KBM-7 (cell line): ENCODE results near the gene FBLN2.
"Not testable (repeated sequence)": the region's sequence is repeated elsewhere in the genome, so short reads cannot be mapped to it uniquely, and the experiment has no call there.

Source experiments
- DNase-seq: peaks from one replicate; pipeline ENCODE4 v3.0.0-alpha.2; 2015
- in situ Hi-C: fragments of 300-500 bp; cut with MboI; formaldehyde crosslinking; loops from 2 replicates; pipeline ENCODE4 v1.14.3; 2020; ENCODE audit warnings: low sequenced_read_pairs, low pct_unique_long_range_greater_than_20kb, mixed read lengths

The FBLN2 gene

DNA sequence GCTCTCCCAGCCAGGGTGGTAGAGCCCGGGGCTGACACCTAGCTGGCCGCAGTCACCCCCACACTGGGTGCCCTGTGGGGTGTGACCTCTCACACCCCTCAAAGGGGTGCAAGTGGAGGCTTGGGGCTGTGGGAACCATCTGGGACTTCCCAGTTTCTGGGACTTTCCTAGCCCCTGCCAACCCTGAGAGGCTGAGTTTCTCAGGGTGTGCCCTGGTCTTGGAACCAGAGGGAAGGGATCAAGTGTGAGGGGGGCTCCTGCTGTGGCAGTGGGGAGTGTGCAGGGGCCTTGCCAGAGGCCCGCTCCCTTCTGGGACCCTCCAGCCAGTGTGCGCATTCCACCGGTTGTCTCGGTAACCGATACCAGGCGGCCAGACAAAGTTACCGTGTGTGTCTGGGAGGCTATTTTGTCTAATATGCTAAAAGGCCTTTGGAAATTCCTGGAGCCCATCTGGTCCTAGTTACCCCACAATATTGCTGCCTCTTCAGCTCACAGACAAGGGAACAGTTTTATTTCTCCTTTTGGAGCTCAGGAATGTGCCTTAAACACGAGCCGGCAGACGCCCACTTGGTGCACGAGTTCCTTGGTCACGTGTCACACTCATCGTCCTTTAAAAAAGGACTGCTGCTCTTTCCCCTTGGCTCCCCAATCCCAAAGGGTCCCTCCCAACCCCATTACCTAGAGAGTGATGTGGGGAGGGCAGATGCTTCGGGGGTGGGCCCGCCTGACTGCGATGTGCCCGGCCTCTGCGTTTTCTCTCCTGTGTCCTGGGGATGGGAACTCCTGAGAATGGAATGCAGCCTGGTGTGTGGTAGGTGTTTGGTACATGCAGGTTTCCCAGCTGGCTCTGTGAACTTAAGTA, 35.6 kb upstream of the FBLN2 start:
- in situ Hi-C loops: no loop called here
- DNase-seq: no peak

DNA sequence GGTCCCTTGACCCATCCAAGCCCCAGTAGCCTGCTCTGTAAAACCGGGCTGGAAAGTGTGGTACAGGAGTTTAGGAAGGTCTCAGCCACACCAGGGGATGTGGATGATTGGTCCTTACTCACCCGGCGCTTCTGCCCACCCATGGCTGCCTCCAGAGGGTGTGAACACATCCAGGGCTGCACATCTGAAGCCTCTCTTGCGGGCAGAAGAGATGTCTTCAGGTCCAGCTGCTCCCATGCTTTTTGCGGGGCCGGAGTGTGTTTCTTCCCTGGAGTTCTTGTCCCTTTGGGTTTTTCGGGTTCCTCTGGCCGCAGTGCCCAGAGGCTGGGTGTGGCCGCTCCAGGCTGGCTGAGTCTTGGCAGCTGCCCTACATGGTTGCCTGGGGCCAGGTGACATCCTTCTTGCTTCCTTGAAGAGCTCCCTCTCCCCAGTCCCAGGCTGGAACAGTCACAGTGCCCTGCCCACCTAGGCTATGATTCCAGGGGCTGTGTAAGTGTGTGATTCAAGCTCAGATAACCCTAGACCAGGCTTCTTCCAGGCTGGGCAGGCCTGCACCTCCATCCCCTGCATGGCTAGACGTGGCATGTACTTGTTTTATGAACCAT, 34.9 kb upstream of the FBLN2 start:
- DNase-seq: no peak
- in situ Hi-C loops: no loop called here

DNA sequence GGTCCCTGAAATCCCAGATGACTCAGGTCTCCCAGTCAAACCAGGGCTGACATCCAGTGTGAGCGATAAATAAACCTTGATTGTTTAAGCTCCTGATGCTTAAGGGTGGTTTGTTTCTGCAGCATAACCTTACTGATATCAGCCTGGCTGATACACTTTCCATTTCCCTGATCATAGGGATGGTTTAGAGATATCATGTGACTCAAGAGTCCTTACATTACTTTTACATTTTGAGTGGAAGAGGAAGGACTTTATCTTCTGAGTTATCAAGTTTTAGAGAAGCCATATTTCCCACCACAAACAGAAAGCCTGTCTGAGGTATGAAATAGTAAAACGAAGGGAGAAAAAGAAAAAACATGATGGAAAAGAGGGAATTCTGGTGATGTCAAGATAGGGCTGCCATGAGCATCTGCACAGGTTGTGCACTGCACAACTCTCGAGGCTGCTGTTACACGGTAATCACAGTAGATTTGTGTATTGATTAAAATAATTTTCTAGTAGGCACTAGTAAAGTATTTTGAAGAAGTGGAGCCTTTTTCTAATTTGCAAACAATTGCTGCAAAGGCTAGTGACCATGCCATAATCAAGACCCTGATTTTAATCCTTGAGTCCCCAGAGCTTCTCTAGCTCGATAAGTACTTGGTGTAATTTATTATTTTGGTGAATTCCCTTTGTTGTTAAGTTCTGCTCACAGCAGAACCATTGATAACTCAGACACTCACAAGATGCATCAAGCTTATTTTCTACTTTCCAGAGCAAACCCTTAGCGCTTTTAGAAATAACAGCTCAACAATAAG, 34.1 kb upstream of the FBLN2 start:
- no peak for DNase-seq
- in situ Hi-C loops: no loop called here

DNA sequence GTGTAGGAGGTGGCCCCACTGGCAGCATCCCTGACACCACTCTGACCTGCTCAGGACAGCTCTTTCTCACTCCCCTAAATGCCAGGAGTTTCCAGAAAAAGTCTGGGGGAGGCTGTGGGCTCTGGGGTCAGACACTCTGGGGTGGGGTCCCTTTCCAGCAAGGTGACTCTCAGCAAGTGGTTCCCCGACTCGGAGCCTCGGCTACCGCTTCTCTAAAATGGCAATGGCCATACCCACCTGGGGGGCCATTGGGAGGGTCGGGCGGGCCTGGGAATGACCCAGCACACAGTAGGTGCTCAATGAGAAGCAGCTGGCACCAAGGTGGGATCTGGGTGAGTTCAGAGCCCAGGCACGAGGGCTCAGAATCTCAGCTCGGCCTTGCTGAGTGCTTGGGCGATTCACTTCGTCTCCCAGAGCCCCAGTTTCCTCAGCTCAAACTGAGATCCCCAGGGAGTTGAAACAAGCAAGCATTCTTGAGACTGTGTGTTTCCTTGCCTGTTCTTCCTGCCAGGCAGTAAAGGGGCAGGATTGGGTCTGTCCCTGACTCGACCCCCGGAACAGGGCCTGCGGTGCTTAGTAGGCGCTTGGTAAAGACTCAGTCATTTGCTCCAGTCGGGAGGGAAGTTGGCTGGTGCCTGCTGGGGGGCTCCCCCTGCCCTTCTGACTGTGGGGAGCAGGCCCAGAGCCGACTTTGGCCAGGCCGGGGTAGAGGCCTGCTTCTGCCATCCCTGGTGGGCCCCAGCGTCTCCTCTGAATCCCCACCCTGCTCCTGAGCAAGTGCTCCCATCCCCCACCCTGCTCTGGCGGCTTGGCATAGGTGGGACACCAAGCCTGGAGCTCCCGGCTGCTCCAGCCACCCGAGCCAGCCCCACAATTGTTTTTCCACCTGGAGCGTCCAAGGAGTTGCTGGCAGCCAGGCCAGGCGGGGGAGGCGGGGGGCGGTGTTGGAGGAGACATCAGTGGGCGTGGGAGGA, 32.9 kb upstream of the FBLN2 start:
- no peak for DNase-seq
- in situ Hi-C loops: no loop called here

DNA sequence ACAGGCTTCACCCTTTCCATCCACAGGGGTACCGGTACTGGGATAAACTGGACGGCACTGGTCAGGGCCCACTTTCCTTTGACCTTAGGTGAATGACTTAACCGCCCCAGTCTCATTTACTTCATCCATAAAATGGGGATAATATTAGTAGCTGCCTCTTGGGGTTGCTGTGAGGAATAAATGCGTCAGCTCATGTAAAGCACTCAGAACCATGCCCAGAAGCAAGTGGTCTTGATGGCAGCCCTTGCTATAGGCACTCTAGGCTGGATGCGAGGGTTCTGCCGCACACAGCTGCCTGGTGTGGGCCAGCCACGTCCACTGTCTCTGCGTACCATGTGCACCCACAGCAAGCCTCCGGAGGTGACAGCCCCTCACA, 32.2 kb upstream of the FBLN2 start:
- DNase-seq: no peak
- in situ Hi-C loops: no loop called here

DNA sequence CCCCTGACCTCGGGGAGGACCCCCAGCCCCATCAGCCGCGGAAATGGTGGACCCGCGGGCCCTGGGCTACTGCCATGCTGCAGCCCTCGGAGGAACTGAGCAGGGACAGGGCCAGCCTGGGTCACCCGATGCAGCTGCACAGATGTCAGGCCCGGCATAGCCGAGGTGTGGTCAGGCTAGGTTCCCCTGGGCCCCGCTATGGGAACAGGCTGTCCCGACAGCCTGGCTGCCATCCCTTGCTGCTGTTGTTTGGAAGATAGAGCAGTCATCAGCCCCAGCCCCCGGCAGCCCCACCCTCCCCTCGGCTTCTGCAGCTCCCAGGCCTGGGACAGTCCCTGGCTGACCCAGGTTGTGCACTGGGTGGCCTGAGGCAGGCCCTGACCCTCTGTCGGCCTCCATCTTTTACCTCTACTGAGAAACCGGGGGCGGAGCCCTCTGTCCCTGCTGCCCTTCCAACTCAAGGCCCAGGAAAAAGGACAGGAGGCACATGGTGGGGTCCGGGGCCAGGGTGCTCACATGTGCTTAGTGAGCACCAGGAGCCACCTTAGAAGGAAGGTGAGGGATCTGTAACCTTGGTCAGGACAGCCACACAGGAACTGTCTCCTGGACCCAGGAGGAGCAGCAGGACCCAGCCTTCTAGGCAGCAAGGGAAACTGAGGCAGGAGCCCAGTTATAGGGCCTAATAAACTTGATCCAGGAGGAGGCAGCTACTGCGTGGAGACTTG, 31.5 kb upstream of the FBLN2 start:
- in situ Hi-C loops: no loop called here
- DNase-seq: no peak

DNA sequence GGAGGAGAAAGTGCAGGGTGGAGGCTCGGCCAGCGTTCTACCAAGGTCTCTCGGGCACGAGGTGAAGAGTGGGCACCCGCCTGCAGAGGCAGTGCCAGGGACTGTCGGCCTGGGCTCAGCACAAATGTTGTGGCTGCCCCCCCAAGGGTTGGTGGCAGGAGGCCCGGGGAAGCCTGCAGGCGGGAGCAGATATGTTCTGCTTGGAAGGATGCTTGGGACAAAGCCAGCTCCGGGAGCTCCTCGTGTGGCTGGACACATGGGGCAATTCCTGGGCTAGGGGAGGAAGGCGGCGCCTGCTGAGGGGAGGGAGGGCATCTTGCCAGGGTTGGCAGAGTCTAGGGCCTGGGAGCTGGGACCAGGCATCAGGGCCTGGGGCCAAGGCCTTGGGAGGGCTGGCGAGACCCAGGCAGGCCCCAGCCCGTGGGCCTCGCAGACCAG, 30.4 kb upstream of the FBLN2 start:
- in situ Hi-C loops: no loop called here
- no peak for DNase-seq

DNA sequence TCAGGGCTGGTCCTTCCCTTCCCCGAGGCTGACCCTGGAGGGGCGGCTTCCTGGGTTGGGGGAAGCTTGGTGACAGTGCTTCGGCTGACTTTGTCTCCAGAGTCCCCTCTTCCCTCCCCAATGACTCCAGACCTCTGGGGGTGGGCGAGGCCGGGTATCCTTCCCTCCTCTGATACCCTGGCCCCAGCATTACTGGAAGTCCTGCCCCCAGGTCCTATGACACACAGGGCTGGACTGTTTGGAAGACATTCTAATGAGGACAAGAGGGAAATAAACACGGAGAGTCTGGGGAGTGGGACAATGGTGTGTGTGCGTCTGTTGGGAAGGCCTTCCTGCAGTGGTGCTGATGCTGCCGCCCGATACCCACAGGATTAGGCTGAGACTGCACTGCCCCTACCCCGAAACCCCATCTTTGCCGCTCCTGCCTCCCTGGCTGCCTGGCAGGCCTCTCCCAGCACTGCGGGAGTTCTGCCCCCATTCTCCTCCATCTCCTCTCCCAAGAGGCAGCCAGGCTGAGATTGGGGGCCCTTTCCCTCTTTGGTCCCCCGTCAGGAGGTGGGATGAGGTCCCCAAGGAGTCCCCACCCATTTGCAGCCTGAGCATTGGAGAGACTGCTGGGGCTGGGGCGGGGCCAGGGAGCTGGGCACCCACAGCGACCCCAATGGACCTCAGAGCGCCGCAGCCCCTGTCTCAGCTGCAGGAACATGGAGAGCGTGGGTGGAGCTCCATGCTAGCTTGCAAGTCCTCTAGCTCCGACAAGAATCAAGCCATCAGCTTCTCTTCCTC, 29.7 kb upstream of the FBLN2 start:
- DNase-seq: no peak
- in situ Hi-C loops: no loop called here

DNA sequence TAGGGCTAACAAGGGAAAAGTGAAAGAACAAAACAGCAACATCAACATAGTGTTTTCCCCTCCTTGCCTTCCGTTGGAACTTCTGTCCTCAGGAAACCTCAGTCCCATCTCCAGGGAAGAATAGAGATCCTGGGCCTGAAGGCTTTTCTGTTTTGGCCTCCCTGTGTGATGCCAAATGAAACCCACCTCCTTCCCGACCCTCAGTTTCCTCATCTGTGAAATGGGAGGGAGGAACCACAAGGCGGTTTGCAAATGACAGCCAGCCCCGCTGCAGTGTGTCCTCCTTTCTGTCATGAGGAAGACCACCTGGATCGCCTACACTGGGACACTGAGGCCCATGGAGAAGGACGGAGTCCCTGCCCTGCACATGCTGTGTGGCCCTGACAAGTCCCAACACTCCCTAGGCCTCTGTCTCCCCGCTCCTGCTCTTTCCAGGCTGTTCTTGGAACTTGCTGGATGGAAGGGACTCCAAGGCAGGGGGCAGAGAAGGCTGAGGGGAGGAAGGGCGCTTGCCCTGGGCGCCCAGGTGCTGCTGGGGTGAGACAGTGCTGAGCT, 28.5 kb upstream of the FBLN2 start:
- DNase-seq: no peak
- in situ Hi-C loops: no loop called here

DNA sequence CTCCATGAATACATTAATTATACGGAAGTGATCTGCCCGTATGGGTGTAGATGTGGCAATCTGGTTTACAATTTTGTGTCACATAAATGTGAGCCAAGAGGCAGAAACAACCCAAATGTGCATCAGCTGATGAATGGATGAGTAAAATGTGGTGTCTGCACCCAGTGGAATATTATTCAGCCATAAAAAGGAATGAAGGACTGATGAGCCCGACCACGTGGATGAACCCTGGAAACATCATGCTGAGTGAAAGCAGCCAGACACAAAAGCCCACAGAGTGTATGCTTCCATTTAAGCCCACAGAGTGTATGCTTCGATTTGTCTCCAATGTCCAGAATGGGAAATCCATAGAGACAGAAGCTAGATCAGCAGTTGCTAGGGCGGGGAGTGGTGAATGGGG, 27.6 kb upstream of the FBLN2 start:
- DNase-seq: no peak
- in situ Hi-C loops: no loop called here

DNA sequence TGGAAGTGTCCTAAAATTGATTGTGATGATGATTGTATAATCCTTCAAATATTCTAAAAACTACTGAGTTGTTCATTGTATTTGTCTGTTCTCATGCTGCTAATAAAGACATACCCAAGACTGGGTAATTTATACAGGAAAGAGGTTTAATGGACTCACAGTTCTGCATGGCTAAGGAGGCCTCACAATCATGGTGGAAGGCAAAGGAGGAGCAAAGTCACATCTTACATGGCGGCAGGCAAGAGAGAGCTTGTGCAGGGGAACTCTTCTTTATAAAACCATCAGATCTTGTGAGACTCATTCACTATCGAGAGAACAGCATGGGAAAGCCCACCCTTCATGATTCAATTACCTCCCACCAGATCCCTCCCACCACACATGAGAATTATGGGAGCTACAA, 27.2 kb upstream of the FBLN2 start:
- DNase-seq, in situ Hi-C loops: not testable (repeated sequence)

DNA sequence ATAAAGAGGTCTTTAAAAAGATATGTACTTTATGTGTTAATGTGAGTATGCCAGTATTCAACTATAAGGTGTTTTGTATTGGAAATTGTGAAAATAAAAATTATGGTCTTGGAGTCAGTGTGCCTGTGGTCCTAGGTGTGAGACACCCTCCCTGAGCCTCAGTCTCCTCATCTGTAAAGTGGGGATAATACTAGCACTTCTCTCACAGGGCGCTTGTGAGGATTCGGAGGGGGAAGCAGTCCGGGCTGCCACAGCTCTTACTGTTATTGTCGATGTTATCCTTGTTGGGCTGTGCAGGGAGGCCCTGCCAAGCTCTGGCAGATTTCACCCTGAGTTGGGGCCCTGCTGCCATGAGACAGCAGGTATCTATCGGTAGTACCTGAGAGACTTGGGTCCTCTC, 26.7 kb upstream of the FBLN2 start:
- in situ Hi-C loops: no loop called here
- no peak for DNase-seq

DNA sequence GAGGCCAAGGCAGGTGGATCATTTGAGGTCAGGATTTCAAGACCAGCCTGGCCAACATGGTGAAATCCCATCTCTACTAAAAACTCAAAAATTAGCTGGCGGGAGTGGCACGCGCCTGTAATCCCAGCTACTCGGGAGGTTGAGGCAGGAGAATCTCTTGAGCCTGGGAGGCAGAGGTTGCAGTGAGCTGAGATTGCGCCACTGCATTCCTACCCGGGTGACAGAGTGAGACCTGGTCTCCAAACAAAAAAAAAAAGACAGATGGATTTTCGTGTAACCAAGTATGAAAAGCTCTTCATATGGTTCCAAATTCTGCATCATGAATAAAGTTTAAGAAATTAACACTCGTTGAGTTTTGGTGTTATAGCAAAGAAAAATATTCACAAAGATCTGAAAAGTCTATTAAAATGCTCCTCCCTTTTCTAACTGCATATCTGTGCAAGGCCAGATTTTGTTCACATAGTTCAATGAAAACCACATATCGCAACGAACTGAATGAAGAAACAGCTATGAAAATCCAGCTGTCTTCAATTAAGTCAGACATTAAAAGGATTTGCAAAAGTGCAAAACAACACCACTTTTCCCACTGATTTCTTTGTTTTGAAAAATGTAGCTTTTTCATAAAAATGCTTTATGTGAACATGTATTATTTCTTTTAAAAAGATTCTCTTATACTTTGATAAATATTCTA, 23.8 kb upstream of the FBLN2 start:
- DNase-seq: no peak
- in situ Hi-C loops: no loop called here

DNA sequence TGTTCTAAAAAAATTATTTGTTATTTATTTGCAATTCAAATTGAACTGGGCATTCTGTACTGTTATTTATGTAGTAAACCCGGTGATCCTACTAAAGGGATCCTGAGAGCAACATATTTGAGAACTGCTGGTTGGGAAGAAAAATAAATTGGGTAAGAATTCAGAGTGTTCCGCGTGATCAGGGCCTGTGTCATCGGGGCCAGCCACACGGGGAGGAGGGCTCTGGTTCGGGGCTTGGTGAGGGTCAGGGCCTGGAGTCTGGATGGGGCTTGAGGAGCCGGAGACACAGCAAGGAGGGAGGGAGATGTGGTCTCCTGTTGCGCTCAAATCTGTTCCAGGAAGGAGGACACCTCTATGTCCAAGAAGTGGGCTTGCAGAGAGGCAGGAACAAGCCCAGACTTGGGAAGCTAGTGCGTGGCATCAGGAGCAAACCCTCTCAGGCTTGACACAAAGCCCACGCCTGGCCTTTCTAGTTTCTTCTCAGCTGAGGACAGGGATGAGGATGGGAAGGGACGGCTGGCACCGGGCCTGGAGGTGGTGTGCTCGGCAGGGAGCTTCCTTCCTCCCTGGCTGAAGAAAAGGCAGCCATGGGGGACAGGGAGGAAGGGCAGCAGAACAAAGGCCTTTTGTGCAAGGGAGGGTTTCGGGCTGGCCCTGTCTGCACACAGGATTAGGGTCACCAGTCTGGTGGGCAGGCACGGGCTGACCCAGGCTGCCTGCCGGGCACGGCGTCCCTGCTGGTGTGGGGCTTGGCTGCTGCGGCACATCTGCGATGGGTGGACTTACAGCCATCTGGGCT, 22.9 kb upstream of the FBLN2 start:
- DNase-seq: no peak
- in situ Hi-C loops: no loop called here

DNA sequence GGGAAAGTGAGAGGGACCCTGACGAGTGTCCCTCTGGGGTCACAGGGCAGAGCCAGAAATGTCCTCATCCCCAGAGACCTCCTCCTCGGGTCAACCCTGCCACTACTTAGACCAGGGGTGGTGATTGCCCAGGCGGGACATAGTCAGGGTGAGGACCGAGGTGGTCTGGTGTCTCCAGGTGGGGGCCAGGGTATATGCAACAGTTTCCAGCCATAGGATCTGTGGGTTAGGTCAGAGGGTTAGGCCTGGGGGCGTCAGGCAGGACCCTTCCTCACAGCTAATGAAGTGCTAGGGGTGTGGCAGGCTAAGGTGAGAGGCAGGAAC, 22.3 kb upstream of the FBLN2 start:
- DNase-seq: no peak
- in situ Hi-C loops: no loop called here

DNA sequence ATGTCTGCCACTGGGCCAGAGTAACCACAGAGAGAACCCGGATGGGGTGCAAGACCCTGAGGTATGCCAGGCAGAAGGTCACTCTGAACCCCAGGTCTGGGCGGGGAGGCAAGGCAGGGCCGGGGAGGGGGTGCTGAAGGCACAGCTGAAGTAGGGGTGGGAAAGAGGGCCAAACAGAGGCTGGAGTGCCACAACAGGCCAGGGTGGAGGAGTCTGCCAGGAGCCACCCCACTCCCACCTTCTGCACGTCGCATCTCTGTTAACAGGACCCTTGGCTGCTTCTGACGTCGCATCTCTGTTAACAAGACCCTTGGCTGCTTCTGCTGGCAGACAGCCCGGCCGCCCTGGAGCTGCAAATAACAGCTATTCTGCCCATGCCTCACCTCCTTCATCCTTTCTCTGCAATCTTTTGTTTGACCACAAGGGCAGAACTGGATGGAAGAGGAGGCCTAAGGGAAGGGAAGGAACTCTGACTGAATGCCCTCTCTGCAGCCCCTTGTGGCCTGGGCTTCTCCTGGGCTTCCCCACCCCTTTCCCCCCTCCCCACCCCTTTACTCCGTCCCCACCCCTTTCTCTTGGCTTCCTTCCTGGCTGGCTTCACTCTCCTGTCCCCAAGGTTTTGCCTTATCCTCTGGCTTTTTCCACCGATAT, 20.6 kb upstream of the FBLN2 start:
- DNase-seq: peak; percentile 40
- in situ Hi-C loops: no loop called here
